Mesothelial cell of epicardium (in vitro differentiated cells): ENCODE data around the gene ZNF83. TPM values are rescaled to one million over a fixed set of nuclear protein-coding genes. Genes with fewer than 3 reads are reported as not detected.

Experiments
- DNase-seq, 2 experiments: peaks; one replicate each; pipeline ENCODE4 v3.0.0; 2021; ENCODE audit warnings: low spot score in 2 of 2; ENCODE audit not compliant: unreplicated experiment in 2 of 2
- H3K27ac Mint-ChIP-seq: 2 replicates; pipeline ENCODE4 v1.8.0; 2021; ENCODE audit warnings: mixed read lengths
- H3K27me3 Mint-ChIP-seq: 2 replicates; pipeline ENCODE4 v1.8.0; 2021; ENCODE audit warnings: low read depth, mixed read lengths
- H3K36me3 Mint-ChIP-seq: 2 replicates; pipeline ENCODE4 v1.8.0; 2021; ENCODE audit warnings: mixed read lengths
- H3K4me1 Mint-ChIP-seq: 2 replicates; pipeline ENCODE4 v1.8.0; 2021; ENCODE audit warnings: mixed read lengths
- H3K4me3 Mint-ChIP-seq: 2 replicates; pipeline ENCODE4 v1.8.0; 2021; ENCODE audit warnings: mild to moderate bottlenecking, moderate library complexity, mixed read lengths
- H3K9me3 Mint-ChIP-seq: 2 replicates; pipeline ENCODE4 v1.8.0; 2021; ENCODE audit warnings: mixed read lengths
- CTCF ChIP-seq: fragments of 200-600 bp; sonication (generic); IDR thresholded peaks from one replicate; pipeline ENCODE4 v1.5.0; 2021; ENCODE audit warnings: antibody characterized with exemption; ENCODE audit not compliant: unreplicated experiment
- total RNA-seq: library from RNA; stranded (reverse); gene quantifications from 3 replicates; pipeline ENCODE4 v1.2.1, GENCODE V29; 2021

ZNF83 gene
- total RNA-seq, 1 donor from 2014 or later, result 143 TPM

DNA sequence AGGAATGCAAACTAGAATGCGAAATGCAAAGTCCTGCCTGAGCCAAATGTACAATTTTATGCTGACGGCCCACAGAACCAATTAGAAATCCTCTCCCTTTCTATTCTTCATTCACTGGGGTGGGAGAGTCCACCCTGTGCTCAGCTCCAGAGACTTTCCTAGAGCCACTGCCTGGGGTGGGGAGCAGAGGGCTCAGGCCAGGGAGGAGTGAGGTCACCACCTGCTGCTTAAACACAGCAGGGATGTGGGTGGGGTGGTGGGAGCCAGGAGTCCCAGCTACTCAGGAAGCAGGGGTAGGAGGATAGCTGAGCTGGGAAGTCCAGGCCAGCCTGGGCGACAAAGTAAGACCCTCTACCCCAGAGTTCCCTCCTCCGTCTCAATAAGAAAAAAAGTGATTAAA is 26.9 kb upstream of the ZNF83 start:
- no peak for DNase-seq
- H3K27me3 Mint-ChIP-seq, result no peaks in the 10 kb centered on the region
- no peaks in the 10 kb centered on the region for H3K9me3 Mint-ChIP-seq
- H3K4me3 Mint-ChIP-seq, result no peak overlapping the region
- peaks cover 15% of the 10 kb centered on the region for H3K36me3 Mint-ChIP-seq
- TF ChIP-seq CTCF, result no peak
- no peak overlapping the region for H3K27ac Mint-ChIP-seq
- peaks cover 8% of the 10 kb centered on the region for H3K4me1 Mint-ChIP-seq

DNA sequence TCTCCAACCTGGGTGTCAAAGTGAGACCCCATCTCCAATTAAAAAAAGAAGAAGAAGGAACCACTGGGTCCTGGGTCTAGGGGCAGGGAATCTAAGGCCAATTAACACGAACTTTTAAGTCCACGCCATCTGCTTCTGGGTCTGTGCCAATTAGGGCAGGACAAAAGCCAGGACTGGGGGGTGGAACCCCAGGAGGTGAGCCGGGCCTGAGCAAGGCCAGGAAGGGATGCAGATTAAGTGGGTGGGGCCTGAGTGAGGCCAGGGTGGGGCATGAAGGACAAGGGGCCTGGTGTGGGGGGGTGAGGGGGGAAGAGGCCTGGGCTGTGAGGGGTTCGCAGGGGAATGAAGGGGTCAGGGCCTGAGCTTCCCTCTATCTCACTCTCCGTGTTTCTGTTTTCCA is 26.3 kb upstream of the ZNF83 start:
- Mint-ChIP-seq H3K27ac (peak overlapping the region; percentile 16), H3K36me3 (peaks cover 17% of the 10 kb centered on the region), H3K4me1 (peaks cover 8% of the 10 kb centered on the region), H3K9me3 (no peaks in the 10 kb centered on the region), H3K4me3 (no peak overlapping the region), H3K27me3 (no peaks in the 10 kb centered on the region)
- no peak for TF ChIP-seq CTCF
- no peak for DNase-seq

DNA sequence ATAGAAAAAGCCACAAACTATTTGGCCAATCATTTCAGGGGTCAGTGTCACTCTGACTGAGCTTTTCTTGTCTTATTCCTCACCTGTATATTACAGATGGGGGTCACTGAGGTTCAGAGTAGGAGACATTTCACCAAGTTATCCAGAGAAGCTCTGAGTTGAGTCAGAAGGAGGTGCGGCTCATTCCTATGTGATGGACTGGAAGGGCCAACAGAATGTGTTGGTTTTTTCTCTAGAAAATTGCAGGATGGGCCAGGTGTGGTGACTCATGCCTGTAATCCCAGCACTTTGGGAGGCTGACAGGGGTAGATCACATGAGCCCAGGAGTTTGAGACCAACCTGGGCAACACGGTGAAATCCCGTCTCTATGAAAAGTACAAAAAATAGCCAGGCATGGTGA is 24.5 kb upstream of the ZNF83 start:
- no peak for TF ChIP-seq CTCF
- Mint-ChIP-seq H3K27me3 (no peaks in the 10 kb centered on the region), H3K9me3 (no peaks in the 10 kb centered on the region), H3K4me1 (peaks cover 8% of the 10 kb centered on the region), H3K27ac (no peak overlapping the region), H3K4me3 (no peak overlapping the region), H3K36me3 (peaks cover 32% of the 10 kb centered on the region)
- DNase-seq, result no peak

GRCh38 chr19:52660981-52661380 is 22.8 kb upstream of the ZNF83 start:
- DNase-seq, result no peak
- H3K27ac Mint-ChIP-seq, result no peak overlapping the region
- no peaks in the 10 kb centered on the region for H3K9me3 Mint-ChIP-seq
- H3K27me3 Mint-ChIP-seq, result no peaks in the 10 kb centered on the region
- H3K4me3 Mint-ChIP-seq, result no peak overlapping the region
- peaks cover 37% of the 10 kb centered on the region for H3K36me3 Mint-ChIP-seq
- H3K4me1 Mint-ChIP-seq, result peaks cover 4% of the 10 kb centered on the region
- no peak for TF ChIP-seq CTCF

DNA sequence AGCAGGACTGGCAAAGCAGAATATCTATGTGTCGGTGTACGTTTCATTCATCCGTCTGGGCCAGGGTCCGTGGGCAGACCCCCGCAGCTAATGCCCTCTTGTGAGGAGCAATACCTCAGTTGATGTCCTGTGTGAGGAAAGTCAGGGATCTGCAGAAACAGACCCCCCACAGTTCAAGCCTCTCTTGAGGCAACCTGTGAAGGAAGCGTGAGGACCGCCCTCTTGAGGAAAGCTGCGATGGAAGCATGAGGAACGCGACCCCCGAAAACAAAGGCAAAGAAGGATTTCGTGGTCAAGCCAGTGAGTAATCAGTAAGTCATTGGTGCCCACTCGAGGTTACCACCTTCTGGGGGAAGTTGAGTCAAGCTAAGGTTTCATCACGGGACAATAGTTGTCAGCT is 20.9 kb upstream of the ZNF83 start:
- Mint-ChIP-seq H3K27ac (no peak overlapping the region), H3K9me3 (no peaks in the 10 kb centered on the region), H3K4me3 (no peak overlapping the region), H3K4me1 (no peaks in the 10 kb centered on the region), H3K36me3 (peaks cover 49% of the 10 kb centered on the region), H3K27me3 (no peaks in the 10 kb centered on the region)
- TF ChIP-seq CTCF, result no peak
- no peak for DNase-seq

DNA sequence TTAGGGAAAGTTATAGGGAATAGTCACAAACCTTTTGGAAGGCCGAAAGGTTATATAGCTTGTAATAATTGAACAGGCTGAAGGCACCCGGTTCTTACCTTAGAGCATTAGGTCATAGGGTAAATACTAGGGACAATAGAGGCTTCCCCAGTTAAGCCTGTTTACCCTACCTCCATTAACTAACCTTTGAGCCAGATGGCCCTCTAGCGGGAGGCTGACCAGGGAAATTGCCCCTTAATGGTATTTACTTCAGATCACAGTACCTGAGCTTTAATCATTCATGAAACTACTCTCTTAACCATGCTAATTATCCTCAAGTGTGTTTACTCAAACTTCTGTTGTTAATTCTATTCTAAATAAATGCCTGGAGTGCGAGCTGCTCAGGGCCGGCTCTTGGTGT is 20.4 kb upstream of the ZNF83 start:
- H3K4me1 Mint-ChIP-seq, result no peaks in the 10 kb centered on the region
- H3K27ac Mint-ChIP-seq, result no peak overlapping the region
- H3K4me3 Mint-ChIP-seq, result no peak overlapping the region
- TF ChIP-seq CTCF, result no peak
- no peaks in the 10 kb centered on the region for H3K9me3 Mint-ChIP-seq
- no peak for DNase-seq
- no peaks in the 10 kb centered on the region for H3K27me3 Mint-ChIP-seq
- H3K36me3 Mint-ChIP-seq, result peaks cover 53% of the 10 kb centered on the region
